Measurements from ENCODE around the gene GLI1.
A peak's percentile ranks its signal among the peaks of the same experiment; 100 is the strongest.

Gene GLI1

DNA sequence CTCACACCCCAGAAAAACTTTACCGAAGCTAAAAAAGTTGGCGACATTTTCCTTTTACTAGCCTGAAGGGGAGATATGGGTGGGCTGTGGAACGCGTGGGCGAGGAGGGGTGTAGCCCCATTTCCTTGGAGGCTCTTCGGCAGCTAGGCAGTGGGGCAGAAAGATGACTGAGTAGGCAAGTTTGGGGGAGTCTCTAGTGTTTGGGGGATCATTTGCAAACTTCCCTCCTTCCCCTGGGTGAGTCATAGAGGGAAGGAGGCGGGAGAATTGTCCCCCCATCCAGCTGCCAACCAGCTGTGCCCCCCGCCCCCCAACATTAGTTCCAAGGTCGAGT lies 2.3 kb downstream of the GLI1 start:
- no peak for DNase-seq

DNA sequence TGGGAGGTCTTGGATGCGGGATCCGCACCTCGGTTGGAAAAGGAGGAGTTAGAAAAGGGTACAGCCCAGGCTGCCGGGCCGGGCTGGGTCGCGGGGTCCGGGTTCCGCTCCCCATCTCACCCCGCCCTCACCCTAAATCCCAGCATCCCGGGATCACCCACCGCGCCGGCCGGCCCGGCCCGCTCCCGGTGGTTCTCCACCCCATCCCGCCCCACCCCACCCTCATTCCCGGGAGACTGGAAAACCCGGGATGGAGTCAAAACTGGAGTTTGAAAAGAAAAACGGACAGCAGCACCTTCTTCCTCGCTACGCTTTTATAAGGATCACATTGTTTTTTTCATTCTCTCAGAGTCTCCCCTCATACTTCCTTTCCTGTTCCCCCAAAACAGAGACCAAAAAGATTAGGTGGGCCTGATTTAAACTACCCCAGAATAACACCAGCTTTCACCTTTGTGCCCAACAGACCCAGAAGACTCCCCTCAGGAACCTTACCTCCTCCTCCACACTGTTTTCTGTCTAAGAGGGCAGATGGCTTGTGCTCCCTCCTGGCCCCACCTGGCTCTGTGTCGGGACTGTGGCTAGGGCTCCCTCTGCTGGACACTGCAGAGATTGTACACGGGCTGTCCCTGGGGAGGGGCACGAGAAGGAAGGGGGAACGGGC lies 2.8 kb downstream of the GLI1 start:
- DNase-seq, result peak; percentile 16 to 58

DNA sequence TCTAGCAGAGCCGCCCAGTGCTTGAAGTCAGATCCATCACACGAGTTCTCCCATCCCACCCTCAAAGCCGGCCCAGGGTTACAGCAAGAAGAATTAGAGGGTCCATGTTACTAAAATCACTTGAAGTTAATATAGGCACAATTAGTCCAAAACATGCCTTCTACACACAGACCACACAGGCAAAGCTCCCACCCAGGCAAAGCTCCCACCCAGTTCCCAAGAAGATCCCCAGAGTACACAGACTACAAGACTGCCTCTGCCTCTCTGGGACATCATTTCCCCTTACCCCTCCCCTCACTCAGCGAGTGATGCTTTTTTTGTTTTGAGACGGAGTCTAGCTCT lies 3.3 kb downstream of the GLI1 start:
- DNase-seq, result no peak

DNA sequence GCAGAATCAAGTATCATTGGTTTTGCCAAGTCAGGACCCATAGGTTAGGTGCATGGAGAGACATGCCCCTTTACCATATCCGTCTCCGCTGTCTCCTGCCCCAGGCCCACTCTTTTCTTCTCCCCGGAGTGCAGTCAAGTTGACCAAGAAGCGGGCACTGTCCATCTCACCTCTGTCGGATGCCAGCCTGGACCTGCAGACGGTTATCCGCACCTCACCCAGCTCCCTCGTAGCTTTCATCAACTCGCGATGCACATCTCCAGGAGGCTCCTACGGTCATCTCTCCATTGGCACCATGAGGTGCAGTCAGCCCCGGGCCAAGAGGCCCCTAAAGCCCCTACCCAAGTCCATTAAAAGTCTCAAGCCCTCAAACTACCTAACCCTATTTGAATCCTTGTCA lies 5.0 kb downstream of the GLI1 start:
- no peak for DNase-seq

DNA sequence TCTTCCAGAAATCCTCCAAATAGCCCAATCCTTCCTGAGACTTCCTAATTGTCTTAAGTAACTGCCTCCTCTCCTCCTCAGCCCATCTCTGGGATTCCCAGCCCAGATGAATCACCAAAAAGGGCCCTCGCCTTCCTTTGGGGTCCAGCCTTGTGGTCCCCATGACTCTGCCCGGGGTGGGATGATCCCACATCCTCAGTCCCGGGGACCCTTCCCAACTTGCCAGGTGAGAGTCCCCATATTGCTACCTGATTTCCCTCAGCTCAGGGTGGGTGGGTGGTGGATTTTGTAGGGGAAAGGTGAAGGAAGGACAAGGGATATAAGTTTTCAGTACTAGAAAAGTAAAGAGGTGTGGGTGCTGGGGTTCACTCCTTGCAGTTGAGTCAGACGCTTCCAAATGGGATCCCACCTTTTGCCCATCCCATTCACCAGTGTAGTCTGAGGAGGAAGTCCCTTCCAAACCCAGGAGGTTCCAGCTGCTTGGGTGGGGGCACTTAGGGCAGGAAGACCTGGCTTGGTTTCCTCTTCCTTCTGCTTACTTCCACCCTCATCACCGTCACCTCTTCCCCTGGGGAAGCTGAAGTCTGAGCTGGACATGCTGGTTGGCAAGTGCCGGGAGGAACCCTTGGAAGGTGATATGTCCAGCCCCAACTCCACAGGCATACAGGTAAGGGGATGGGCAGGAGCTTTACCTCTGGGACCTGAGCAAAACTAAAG lies 5.6 kb downstream of the GLI1 start:
- DNase-seq, result no peak

DNA sequence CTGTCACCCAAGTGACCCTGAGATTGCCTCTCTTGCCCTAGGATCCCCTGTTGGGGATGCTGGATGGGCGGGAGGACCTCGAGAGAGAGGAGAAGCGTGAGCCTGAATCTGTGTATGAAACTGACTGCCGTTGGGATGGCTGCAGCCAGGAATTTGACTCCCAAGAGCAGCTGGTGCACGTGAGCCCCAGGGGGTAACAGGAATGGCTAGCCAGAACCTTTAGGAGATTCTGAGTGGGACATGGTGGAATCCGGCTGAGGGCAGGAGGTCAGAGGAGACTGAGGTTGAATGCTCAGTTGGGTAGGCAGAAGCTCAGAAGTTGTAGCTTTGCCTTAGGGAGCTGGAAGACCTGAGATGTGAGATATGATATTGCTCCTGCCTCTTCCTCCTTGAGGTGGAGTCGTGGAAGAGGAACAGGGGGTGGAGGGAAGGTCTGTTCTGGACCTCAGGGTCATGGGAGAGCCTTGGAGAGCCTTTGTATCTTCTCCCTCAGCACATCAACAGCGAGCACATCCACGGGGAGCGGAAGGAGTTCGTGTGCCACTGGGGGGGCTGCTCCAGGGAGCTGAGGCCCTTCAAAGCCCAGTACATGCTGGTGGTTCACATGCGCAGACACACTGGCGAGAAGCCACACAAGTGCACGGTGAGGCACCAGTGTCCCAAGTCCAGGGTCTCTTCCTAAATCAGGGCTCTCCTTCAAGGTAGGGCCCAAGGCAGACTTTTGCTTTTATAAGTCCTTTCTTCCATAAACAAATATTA lies 6.3 kb downstream of the GLI1 start:
- DNase-seq, result no peak

DNA sequence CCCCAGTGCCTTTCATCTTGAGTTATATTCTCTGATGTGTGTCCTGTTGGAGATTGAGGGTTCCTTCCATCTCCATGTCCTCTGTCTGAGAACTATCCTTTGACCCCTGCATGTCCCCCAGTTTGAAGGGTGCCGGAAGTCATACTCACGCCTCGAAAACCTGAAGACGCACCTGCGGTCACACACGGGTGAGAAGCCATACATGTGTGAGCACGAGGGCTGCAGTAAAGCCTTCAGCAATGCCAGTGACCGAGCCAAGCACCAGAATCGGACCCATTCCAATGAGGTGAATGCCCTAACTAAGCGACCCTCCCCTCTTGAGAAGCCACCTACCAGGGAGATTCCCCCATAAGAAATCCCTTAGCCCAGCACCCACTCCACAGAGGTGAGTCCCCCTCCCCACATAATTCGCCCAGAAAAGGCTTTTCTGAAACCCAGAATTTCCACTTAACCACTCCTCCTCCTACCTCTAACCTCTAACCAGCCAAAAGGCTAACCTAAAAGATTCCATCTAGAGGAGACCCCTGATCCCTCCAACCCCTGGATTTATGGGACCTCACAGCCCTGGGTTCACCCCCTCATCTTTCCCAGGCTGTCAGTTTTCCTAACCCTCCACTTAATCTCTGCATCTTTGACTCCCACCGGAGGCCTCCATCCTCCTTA lies 7.8 kb downstream of the GLI1 start:
- DNase-seq, result no peak

DNA sequence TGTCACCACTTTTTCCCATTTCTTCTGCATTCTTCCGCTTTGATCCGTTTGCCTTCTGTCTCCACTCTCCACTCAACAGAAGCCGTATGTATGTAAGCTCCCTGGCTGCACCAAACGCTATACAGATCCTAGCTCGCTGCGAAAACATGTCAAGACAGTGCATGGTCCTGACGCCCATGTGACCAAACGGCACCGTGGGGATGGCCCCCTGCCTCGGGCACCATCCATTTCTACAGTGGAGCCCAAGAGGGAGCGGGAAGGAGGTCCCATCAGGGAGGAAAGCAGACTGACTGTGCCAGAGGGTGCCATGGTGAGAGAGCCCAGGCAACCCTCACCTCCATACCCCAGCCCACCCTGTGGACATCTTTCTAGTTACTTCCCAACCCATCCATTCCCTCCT lies 8.3 kb downstream of the GLI1 start:
- DNase-seq, result no peak

DNA sequence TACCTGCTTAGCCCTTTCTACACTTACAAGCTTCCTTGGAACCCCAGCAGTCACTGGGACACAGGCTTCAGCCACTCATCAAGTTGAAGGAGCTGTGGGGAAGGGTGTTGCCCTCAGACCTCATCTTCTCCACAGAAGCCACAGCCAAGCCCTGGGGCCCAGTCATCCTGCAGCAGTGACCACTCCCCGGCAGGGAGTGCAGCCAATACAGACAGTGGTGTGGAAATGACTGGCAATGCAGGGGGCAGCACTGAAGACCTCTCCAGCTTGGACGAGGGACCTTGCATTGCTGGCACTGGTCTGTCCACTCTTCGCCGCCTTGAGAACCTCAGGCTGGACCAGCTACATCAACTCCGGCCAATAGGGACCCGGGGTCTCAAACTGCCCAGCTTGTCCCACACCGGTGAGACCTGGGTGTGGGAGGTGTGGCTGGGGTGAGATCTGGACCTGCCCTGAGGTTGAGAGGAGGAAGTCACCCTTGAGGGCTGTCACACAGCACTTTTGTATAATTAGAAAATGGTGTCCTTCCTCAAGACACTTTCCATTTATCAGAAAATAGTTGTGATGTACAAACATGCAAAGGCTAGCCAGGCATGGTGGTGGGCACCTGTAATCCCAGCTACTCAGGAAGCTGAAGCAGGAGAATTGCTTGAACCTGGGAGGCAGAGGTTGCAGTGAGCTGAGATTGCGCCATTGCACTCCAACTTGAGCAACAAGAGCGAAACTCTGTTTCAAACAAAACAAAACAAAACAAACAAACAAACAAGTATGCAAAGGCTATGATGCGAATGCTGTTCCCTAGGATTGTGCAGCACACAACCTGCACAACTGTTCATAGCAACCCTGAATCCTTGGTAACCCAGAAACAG lies 9.9 kb downstream of the GLI1 start:
- no peak for DNase-seq

DNA sequence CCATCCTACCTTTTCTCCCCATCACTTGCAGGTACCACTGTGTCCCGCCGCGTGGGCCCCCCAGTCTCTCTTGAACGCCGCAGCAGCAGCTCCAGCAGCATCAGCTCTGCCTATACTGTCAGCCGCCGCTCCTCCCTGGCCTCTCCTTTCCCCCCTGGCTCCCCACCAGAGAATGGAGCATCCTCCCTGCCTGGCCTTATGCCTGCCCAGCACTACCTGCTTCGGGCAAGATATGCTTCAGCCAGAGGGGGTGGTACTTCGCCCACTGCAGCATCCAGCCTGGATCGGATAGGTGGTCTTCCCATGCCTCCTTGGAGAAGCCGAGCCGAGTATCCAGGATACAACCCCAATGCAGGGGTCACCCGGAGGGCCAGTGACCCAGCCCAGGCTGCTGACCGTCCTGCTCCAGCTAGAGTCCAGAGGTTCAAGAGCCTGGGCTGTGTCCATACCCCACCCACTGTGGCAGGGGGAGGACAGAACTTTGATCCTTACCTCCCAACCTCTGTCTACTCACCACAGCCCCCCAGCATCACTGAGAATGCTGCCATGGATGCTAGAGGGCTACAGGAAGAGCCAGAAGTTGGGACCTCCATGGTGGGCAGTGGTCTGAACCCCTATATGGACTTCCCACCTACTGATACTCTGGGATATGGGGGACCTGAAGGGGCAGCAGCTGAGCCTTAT lies 10.8 kb downstream of the GLI1 start:
- DNase-seq, result no peak

DNA sequence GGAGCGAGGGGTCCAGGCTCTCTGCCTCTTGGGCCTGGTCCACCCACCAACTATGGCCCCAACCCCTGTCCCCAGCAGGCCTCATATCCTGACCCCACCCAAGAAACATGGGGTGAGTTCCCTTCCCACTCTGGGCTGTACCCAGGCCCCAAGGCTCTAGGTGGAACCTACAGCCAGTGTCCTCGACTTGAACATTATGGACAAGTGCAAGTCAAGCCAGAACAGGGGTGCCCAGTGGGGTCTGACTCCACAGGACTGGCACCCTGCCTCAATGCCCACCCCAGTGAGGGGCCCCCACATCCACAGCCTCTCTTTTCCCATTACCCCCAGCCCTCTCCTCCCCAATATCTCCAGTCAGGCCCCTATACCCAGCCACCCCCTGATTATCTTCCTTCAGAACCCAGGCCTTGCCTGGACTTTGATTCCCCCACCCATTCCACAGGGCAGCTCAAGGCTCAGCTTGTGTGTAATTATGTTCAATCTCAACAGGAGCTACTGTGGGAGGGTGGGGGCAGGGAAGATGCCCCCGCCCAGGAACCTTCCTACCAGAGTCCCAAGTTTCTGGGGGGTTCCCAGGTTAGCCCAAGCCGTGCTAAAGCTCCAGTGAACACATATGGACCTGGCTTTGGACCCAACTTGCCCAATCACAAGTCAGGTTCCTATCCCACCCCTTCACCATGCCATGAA lies 11.5 kb downstream of the GLI1 start:
- no peak for DNase-seq

DNA sequence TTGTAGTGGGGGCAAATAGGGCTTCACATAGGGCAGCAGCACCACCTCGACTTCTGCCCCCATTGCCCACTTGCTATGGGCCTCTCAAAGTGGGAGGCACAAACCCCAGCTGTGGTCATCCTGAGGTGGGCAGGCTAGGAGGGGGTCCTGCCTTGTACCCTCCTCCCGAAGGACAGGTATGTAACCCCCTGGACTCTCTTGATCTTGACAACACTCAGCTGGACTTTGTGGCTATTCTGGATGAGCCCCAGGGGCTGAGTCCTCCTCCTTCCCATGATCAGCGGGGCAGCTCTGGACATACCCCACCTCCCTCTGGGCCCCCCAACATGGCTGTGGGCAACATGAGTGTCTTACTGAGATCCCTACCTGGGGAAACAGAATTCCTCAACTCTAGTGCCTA lies 12.1 kb downstream of the GLI1 start:
- no peak for DNase-seq

DNA sequence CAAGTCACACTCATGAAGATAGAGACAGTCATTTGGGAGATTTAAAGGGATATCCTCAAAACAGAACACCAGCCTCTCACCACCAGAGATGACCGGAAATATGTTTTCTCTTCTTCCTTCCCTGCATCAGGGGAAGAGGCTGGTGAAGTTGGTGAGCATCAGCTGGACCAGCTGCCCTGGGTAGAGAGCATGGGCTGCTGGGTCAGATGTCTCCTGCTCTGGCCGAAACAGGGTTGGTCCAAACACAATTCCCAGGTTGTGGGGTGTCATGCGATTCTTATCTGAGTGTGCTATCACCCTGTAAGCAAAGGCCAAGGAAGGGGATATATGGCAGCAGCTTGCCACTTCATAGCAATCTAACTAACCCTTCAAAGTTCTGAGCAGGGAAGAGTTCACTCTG lies 12.8 kb downstream of the GLI1 start:
- no peak for DNase-seq

DNA sequence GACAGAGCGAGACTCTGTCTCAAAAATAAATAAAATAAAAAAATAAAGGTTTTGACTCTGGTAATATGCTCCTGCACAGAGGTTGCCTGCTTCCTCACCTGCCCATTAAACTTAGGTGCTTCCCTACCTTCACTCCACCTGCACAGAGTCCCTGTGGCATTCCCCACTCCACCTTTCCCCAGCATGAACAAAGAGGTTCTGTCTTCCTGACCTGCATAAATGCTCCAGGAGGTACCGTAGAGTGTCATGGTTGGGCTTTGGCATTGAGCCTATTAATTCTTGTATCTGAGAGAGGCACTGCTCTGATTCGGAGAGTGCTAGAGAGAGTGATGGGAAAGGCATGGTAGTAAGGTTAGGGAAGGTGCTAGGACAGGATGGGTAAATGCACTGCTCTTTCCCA lies 13.8 kb downstream of the GLI1 start:
- DNase-seq, result no peak

DNA sequence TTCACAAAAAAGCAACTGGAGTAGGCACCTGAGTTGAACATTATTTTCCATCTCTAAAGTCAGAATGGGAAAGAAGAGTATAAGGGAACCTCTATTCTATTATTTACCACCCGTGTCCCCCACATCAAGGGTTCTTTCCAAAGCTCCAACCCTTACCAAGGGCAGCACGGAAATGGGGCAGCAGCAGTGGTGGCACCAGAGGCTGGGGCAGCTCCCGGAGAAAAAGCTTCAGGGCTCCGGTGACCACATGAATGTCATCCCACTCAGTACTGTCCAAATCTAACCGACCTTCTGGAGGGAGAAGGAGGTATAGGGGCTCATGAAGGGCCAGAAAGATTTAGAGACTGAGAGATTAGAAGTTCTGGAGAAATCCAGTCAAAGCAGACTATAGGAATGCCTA lies 14.3 kb downstream of the GLI1 start:
- no peak for DNase-seq

DNA sequence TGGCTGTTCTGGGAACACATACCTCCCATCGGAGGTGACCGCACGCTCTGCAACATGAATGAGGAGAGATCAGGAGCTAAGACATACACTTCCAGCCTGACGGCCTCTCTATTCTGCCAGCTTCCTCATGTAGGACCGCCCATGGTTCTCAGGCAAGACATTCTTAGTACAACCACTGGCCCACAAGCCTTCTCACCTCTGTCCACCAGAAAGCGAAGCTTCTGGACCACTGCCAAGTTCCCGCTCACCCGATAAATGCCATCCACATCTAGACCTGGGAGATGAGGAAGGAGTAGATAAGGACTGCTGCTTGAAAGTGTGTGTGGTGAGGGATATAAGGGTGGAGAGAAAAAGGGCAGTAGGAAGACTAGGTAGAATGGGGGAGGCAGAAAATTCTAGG lies 14.8 kb downstream of the GLI1 start:
- no peak for DNase-seq

DNA sequence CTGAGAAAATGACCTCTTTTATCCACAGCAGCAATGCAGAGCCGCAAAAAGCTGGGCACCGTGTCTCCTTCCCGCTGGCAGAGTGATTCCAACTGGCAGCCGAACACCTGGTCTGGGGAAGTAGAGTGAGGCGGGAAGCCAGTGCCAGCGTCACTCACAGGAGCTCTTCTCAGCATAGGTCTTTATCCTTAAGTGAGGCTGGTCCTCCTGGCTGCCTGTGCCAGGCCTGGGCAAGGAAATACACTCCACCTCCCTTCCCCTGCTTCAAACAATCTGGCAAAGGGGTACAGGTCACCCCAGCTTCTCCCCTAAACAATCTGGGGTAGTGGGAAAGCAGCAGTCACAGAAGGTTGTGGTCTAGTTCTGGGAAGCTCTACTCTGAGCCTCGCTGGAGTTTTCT lies 15.3 kb downstream of the GLI1 start:
- DNase-seq, result no peak

DNA sequence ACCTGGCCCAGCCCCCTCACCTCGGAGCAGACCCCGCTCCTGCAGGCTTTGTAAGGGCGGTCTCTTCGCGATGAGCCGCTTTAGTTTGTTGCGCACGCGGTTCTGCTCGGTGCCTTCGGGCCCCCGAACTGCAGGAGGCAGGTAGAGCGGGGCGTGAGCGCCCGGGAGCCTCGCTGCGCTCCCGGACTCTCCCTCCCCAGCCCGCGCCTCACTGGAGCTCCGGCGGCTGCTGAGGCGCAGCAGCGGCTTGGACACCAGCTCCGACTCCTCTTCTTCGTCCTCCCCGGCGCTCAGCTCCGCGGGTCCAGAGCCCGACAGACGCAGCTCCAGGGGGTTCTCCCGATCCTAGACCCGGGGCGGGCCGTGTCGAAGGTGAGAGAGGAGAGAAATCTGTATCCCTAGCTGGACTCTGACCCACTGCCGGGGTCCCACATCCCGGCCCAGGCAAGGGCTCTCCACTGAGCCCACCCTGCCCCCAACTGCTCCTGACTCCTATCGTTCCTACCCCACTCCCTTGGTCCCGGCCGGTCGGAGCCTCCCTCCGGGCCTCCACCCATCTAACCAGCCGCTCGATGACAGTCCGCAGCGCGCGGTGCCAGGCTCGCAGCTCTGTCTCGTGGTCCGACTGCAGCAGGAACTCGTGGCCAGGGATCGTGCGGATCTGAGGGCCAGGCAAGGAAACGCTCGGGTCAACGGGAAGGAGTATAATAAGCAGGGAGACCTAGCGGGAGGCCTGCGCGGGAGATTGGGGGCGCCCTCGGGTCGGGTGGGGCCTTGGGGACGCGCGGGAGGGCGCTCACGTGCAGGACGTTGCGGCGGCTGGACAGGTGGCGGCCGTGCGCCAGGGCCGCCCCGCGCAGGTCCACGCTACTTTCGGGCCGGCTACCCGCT lies 15.9 kb downstream of the GLI1 start:
- DNase-seq, result no peak

DNA sequence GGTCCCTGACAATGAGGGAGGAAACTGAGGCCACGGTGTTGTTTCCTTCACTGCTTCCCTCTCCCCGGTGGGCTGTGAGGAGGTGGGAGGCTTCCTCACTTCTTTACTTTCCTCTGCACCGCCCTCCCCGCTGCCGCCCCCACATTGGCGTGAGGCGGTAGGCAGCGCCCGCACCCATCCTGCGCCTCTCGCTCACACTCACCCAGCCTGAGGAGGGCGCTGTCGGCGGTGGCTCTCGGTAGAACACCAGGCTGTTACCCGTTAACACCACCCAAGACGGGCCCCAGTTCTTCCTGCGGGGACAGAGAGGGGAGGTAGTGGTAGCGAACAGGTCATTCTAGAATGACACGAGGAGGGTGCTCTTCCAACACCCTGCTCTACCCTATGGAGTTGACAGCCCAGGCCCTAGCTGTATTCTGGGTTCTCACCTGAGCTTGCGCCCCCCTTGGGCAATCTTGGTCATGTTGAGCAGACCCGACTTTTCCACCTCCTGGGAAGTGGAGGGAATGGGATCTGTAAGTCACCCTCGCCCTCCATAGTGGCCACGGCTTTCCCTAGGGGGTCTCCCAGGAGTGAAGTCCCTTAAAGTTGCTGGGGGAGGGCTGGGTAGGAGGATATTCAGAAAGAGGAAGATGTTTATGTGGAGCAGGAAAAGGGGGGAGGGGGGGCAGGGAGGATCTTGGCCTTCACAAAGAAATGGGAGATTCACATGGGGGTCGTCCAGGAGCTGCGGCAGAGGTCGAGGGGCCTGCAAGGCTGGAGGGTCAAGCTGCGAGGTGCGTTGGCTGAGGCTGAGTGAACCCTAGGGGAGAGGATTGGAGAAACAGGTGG lies 16.8 kb downstream of the GLI1 start:
- no peak for DNase-seq

Measured in cerebellar nuclear complex (tissue), 1 donor.